ENCODE results near the gene ATXN7L1. TPM values are rescaled to one million over a fixed set of nuclear protein-coding genes. Genes with fewer than 3 reads are reported as not detected.
"Not testable (repeated sequence)": the region's sequence is repeated elsewhere in the genome, so short reads cannot be mapped to it uniquely, and the experiment has no call there.

Gene ATXN7L1
- total RNA-seq, 2 experiments from 2014 or later: 3.5 to 5.0 TPM

- Mint-ChIP-seq H3K4me1 (ENCODE audit: low read depth) (peaks cover 4% of the 10 kb centered on the region), H3K4me3 (no peak overlapping the region), H3K36me3 (ENCODE audit: low read depth) (no peaks in the 10 kb centered on the region), H3K9me3 (ENCODE audit: insufficient read depth) (no peaks in the 10 kb centered on the region), H3K27me3 (ENCODE audit: low read depth) (no peaks in the 10 kb centered on the region), H3K27ac (no peak overlapping the region)
- ATAC-seq: no peak
- CTCF ChIA-PET: interaction anchor here (1.4 kb wide), 1 partner anchor 34 kb away, joined by 4 read pairs; no protein-coding TSS in a partner anchor
- no peak for DNase-seq
- POLR2A ChIA-PET: no interaction called here
These were observed 81.4 kb downstream of the ATXN7L1 start for GRCh38 chr7:105794741-105795729.

- Mint-ChIP-seq H3K4me1 (ENCODE audit: low read depth) (no peaks in the 10 kb centered on the region), H3K36me3 (ENCODE audit: low read depth) (no peaks in the 10 kb centered on the region), H3K27ac (no peak overlapping the region), H3K9me3 (ENCODE audit: insufficient read depth) (no peaks in the 10 kb centered on the region), H3K4me3 (no peak overlapping the region), H3K27me3 (ENCODE audit: low read depth) (peaks cover 6% of the 10 kb centered on the region)
- no peak for ATAC-seq
- ChIA-PET POLR2A (no interaction called here), CTCF (interaction anchor here (1.4 kb wide), 1 partner anchor 27 kb away, joined by 3 read pairs; no protein-coding TSS in a partner anchor)
- no peak for DNase-seq
These were observed 83.7 kb downstream of the ATXN7L1 start for GRCh38 chr7:105792488-105793370.

- H3K4me3 Mint-ChIP-seq: no peak overlapping the region
- ChIA-PET CTCF (interaction anchor here (1.4 kb wide), 1 partner anchor 26 kb away, joined by 3 read pairs; no protein-coding TSS in a partner anchor), POLR2A (no interaction called here)
- no peaks in the 10 kb centered on the region for H3K4me1 Mint-ChIP-seq (ENCODE audit: low read depth)
- peaks cover 6% of the 10 kb centered on the region for H3K27me3 Mint-ChIP-seq (ENCODE audit: low read depth)
- ATAC-seq (no peak), DNase-seq (no peak)
- no peaks in the 10 kb centered on the region for H3K36me3 Mint-ChIP-seq (ENCODE audit: low read depth)
- no peak overlapping the region for H3K27ac Mint-ChIP-seq
- H3K9me3 Mint-ChIP-seq (ENCODE audit: insufficient read depth): no peaks in the 10 kb centered on the region
These were observed 84.5 kb downstream of the ATXN7L1 start for GRCh38 chr7:105791926-105792325.

- POLR2A ChIA-PET: no interaction called here
These were observed 85.4 kb downstream of the ATXN7L1 start for GRCh38 chr7:105790996-105791395.

GRCh38 chr7:105790452-105790851, 85.9 kb downstream of the ATXN7L1 start:
- H3K36me3 Mint-ChIP-seq (ENCODE audit: low read depth); H3K27me3 Mint-ChIP-seq (ENCODE audit: low read depth); H3K27ac Mint-ChIP-seq; ATAC-seq; H3K9me3 Mint-ChIP-seq (ENCODE audit: insufficient read depth); H3K4me1 Mint-ChIP-seq (ENCODE audit: low read depth); H3K4me3 Mint-ChIP-seq; POLR2A ChIA-PET; DNase-seq: not testable (repeated sequence)
- CTCF ChIA-PET: interaction anchor here (1.0 kb wide), 2 partner anchors 30 to 134 kb away, joined by 3 read pairs; no protein-coding TSS in a partner anchor

More at GRCh38 chr7:105790996-105791395, 85.4 kb downstream of the ATXN7L1 start:
- H3K4me3 Mint-ChIP-seq: no peak overlapping the region
- DNase-seq (no peak), ATAC-seq (no peak)
- no peaks in the 10 kb centered on the region for H3K36me3 Mint-ChIP-seq (ENCODE audit: low read depth)
- no peaks in the 10 kb centered on the region for H3K4me1 Mint-ChIP-seq (ENCODE audit: low read depth)
- CTCF ChIA-PET: interaction anchor here (1.0 kb wide), 2 partner anchors 31 to 134 kb away, joined by 3 read pairs; no protein-coding TSS in a partner anchor
- peaks cover 6% of the 10 kb centered on the region for H3K27me3 Mint-ChIP-seq (ENCODE audit: low read depth)
- H3K9me3 Mint-ChIP-seq (ENCODE audit: insufficient read depth): no peaks in the 10 kb centered on the region
- no peak overlapping the region for H3K27ac Mint-ChIP-seq

- ATAC-seq (no peak), DNase-seq (no peak)
- no peaks in the 10 kb centered on the region for H3K36me3 Mint-ChIP-seq (ENCODE audit: low read depth)
- POLR2A ChIA-PET: no interaction called here
- H3K9me3 Mint-ChIP-seq (ENCODE audit: insufficient read depth): no peaks in the 10 kb centered on the region
- peaks cover 10% of the 10 kb centered on the region for H3K27me3 Mint-ChIP-seq (ENCODE audit: low read depth)
- no peak overlapping the region for H3K4me3 Mint-ChIP-seq
- H3K27ac Mint-ChIP-seq: no peak overlapping the region
- H3K4me1 Mint-ChIP-seq (ENCODE audit: low read depth): no peaks in the 10 kb centered on the region
- CTCF ChIA-PET: interaction anchor here (1.5 kb wide), 1 partner anchor 365 kb away, joined by 3 read pairs; no protein-coding TSS in a partner anchor
These were observed 87.5 kb downstream of the ATXN7L1 start for GRCh38 chr7:105788816-105789349.

- Mint-ChIP-seq H3K4me3 (no peak overlapping the region), H3K9me3 (ENCODE audit: insufficient read depth) (no peaks in the 10 kb centered on the region), H3K4me1 (ENCODE audit: low read depth) (no peaks in the 10 kb centered on the region), H3K36me3 (ENCODE audit: low read depth) (no peaks in the 10 kb centered on the region), H3K27me3 (ENCODE audit: low read depth) (peaks cover 10% of the 10 kb centered on the region), H3K27ac (no peak overlapping the region)
- DNase-seq (no peak), ATAC-seq (no peak)
- CTCF ChIA-PET: interaction anchor here (1.5 to 2.6 kb wide), 2 partner anchors 27 to 365 kb away, joined by 3 to 10 read pairs; no protein-coding TSS in a partner anchor
- POLR2A ChIA-PET: no interaction called here
These were observed 88.0 kb downstream of the ATXN7L1 start for GRCh38 chr7:105788356-105788755.

GRCh38 chr7:105787793-105788192, 88.6 kb downstream of the ATXN7L1 start:
- no peaks in the 10 kb centered on the region for H3K36me3 Mint-ChIP-seq (ENCODE audit: low read depth)
- H3K27me3 Mint-ChIP-seq (ENCODE audit: low read depth): peaks cover 10% of the 10 kb centered on the region
- ATAC-seq (no peak), DNase-seq (no peak)
- peaks cover 5% of the 10 kb centered on the region for H3K4me1 Mint-ChIP-seq (ENCODE audit: low read depth)
- POLR2A ChIA-PET: no interaction called here
- CTCF ChIA-PET: interaction anchor here (1.3 to 2.6 kb wide), 3 partner anchors 27 to 366 kb away, joined by 3 to 10 read pairs (median 3); no protein-coding TSS in a partner anchor
- no peaks in the 10 kb centered on the region for H3K9me3 Mint-ChIP-seq (ENCODE audit: insufficient read depth)
- no peak overlapping the region for H3K27ac Mint-ChIP-seq
- no peak overlapping the region for H3K4me3 Mint-ChIP-seq

- DNase-seq (no peak), ATAC-seq (no peak)
- ChIA-PET CTCF (interaction anchor here (0.6 to 2.6 kb wide), 3 partner anchors 20 to 92 kb away, joined by 3 to 10 read pairs (median 3); no protein-coding TSS in a partner anchor), POLR2A (no interaction called here)
- Mint-ChIP-seq H3K36me3 (ENCODE audit: low read depth) (no peaks in the 10 kb centered on the region), H3K27me3 (ENCODE audit: low read depth) (peaks cover 10% of the 10 kb centered on the region), H3K4me3 (no peak overlapping the region), H3K27ac (no peak overlapping the region), H3K9me3 (ENCODE audit: insufficient read depth) (no peaks in the 10 kb centered on the region), H3K4me1 (ENCODE audit: low read depth) (peaks cover 11% of the 10 kb centered on the region)
These were observed 89.6 kb downstream of the ATXN7L1 start for GRCh38 chr7:105786520-105787470.

- peaks cover 11% of the 10 kb centered on the region for H3K4me1 Mint-ChIP-seq (ENCODE audit: low read depth)
- H3K27ac Mint-ChIP-seq: no peak overlapping the region
- ChIA-PET CTCF (interaction anchor here (1.3 to 1.9 kb wide), 2 partner anchors 15 to 22 kb away, joined by 3 to 7 read pairs; no protein-coding TSS in a partner anchor), POLR2A (interaction anchor here (0.6 kb wide), 1 partner anchor 36 kb away, joined by 3 read pairs; no protein-coding TSS in a partner anchor)
- DNase-seq (no peak), ATAC-seq (no peak)
- H3K9me3 Mint-ChIP-seq (ENCODE audit: insufficient read depth): no peaks in the 10 kb centered on the region
- H3K4me3 Mint-ChIP-seq: no peak overlapping the region
- H3K36me3 Mint-ChIP-seq (ENCODE audit: low read depth): no peaks in the 10 kb centered on the region
- peaks cover 21% of the 10 kb centered on the region for H3K27me3 Mint-ChIP-seq (ENCODE audit: low read depth)
These were observed 93.9 kb downstream of the ATXN7L1 start for GRCh38 chr7:105782391-105783042.
